Stomach (tissue), 9 donors: ENCODE measurements around the gene SCARB2. TPM values are rescaled to one million over a fixed set of nuclear protein-coding genes. Genes with fewer than 3 reads are reported as not detected.
A peak's percentile ranks its signal among the peaks of the same experiment; 100 is the strongest.

Source experiments
- DNase-seq, 2 donors: peaks; one replicate each; pipeline versions ENCODE4 v3.0.0 to v3.0.0-alpha.2; 2013 to 2019
- H3K27ac ChIP-seq, 5 donors: fragments of 200-600 bp in 4 of 5; sonication (generic) in 4 of 5; one replicate each; pipeline ENCODE4 v1.5.1; 2013 to 2019; ENCODE audit warnings: mild to moderate bottlenecking in 1 of 5, moderate library complexity in 1 of 5
- H3K27me3 ChIP-seq, 3 donors: fragments of 200-600 bp; sonication (generic); one replicate each; pipeline ENCODE4 v1.5.1; 2017 to 2019; ENCODE audit warnings: mixed run types in 1 of 3
- H3K36me3 ChIP-seq, 4 donors: fragments of 200-600 bp; sonication (generic); 1 replicate in 3 of 4; 2 replicates in 1 of 4; pipeline ENCODE4 v1.5.1; 2016 to 2019
- H3K4me1 ChIP-seq, 4 donors: fragments of 200-600 bp; sonication (generic); one replicate each; pipeline ENCODE4 v1.5.1; 2016 to 2019
- H3K4me3 ChIP-seq, 4 donors: fragments of 200-600 bp; sonication (generic) in 3 of 4; one replicate each; pipeline ENCODE4 v1.5.1; 2016 to 2019; ENCODE audit warnings: mild to moderate bottlenecking in 1 of 4
- H3K9me3 ChIP-seq, 4 donors: fragments of 200-600 bp; sonication (generic); one replicate each; pipeline ENCODE4 v1.5.1; 2016 to 2019
- EP300 ChIP-seq: sonication (generic); formaldehyde crosslinking; IDR thresholded peaks from one replicate; pipeline ENCODE4 v1.6.1; 2017; ENCODE audit warnings: antibody characterized with exemption
- POLR2A ChIP-seq, 4 donors: fragments of 450-650 bp; IDR thresholded peaks; one replicate each; pipeline ENCODE4 v1.6.1; 2016; ENCODE audit warnings: antibody characterized with exemption in 4 of 4, control low read depth in 2 of 4, mild to moderate bottlenecking in 1 of 4, moderate library complexity in 1 of 4
- POLR2AphosphoS5 ChIP-seq, 3 donors: sonication (generic); formaldehyde crosslinking; IDR thresholded peaks; one replicate each; pipeline ENCODE4 v1.6.1; 2016; ENCODE audit warnings: antibody characterized with exemption in 3 of 3
- WGBS, 5 donors: extraction: QIAGEN DNeasy Blood & Tissue Kit in 3 of 5; methylation state at CpG; one replicate each; pipeline versions ENCODE4 v1.1.5 to v1.1.7; 2013 to 2018; 5-methylcytosine and 5-hydroxymethylcytosine counted together
- intact Hi-C: fragments of 100-400 bp; cut with DNase I; formaldehyde crosslinking; loops from one replicate; pipeline ENCODE4 v1.15.1; 2023; ENCODE audit warnings: low total_unique reads
- polyA plus RNA-seq, 3 donors: library from polyadenylated mRNA; stranded (reverse); fragments of 200-250 nt; gene quantifications; one replicate each; pipeline ENCODE4 v1.2.3, GENCODE V29; 2013
- total RNA-seq, 5 donors: library from RNA; depleted of rRNA; stranded (reverse); fragments of >200 nt; gene quantifications; one replicate each; pipeline versions ENCODE4 v1.1.0 to v1.2.3, GENCODE V29; 2014 to 2016
- TF ChIP-seq, protein P1 (sequence below), 7 experiments: fragments of 450-650 bp in 4 of 7; fragments of 200-600 bp in 3 of 7; sonication (generic) in 3 of 7; IDR thresholded peaks; one replicate each; pipeline ENCODE4 v1.5.1; 2016 to 2019; ENCODE audit warnings: antibody characterized with exemption in 7 of 7, control low read depth in 2 of 7, mild to moderate bottlenecking in 1 of 7
- donor health status: healthy with polysubstance abuse.
- donor health status: Bipolar disorder and iron deficiency.
- donor health status: healthy.

The SCARB2 gene
- total and polyA plus RNA-seq, 8 donors: 30.4 to 293 (median 88.0) TPM

DNA sequence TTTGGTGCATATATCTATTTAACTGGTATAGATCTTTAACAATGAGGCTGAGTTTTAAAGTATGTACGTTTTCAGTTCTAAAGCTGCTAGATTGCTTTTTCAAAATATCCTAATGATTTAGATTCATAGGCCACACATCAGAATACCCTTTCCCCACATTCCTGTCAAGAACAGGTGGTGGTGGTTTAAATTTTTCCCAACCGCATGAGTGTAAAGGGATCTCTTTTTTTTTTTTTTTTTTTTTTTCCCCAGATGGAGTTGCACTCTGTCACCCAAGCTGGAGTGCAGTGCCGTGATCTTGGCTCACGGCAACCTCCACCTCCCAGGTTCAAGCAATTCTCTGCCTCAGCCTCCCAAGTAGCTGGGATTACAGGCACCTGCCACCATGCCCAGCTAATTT is 93.4 kb downstream of the SCARB2 start:
- Histone ChIP-seq H3K27ac (no peak overlapping the region), H3K9me3 (no peaks in the 10 kb centered on the region), H3K4me3 (no peak overlapping the region), H3K36me3 (peaks cover 21 to 98% (median 95%) of the 10 kb centered on the region in 4 donors), H3K27me3 (no peaks in the 10 kb centered on the region), H3K4me1 (no peaks in the 10 kb centered on the region)
- WGBS, 5 donors: 73 to 98% (median 86%) methylated on average over 4 of the region's 4 CpGs
- TF ChIP-seq POLR2AphosphoS5 (IDR thresholded peaks at IDR 0.05) (no peak), EP300 (no peak), POLR2A (IDR thresholded peaks at IDR 0.05) (no peak)
- TF ChIP-seq, protein P1, sequence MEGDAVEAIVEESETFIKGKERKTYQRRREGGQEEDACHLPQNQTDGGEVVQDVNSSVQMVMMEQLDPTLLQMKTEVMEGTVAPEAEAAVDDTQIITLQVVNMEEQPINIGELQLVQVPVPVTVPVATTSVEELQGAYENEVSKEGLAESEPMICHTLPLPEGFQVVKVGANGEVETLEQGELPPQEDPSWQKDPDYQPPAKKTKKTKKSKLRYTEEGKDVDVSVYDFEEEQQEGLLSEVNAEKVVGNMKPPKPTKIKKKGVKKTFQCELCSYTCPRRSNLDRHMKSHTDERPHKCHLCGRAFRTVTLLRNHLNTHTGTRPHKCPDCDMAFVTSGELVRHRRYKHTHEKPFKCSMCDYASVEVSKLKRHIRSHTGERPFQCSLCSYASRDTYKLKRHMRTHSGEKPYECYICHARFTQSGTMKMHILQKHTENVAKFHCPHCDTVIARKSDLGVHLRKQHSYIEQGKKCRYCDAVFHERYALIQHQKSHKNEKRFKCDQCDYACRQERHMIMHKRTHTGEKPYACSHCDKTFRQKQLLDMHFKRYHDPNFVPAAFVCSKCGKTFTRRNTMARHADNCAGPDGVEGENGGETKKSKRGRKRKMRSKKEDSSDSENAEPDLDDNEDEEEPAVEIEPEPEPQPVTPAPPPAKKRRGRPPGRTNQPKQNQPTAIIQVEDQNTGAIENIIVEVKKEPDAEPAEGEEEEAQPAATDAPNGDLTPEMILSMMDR (IDR thresholded peaks at IDR 0.05): no peak
- DNase-seq: peak in 1 of 2 donors; percentile 5
- intact Hi-C loops: no loop called here

- DNase-seq: no peak
- Histone ChIP-seq H3K4me1 (no peaks in the 10 kb centered on the region), H3K27ac (no peak overlapping the region), H3K9me3 (no peaks in the 10 kb centered on the region), H3K36me3 (peaks cover 29 to 97% (median 96%) of the 10 kb centered on the region in 4 donors), H3K27me3 (no peaks in the 10 kb centered on the region), H3K4me3 (no peak overlapping the region)
- 92 to 98% (median 95%) methylated on average over 5 of the region's 5 CpGs for WGBS, 5 donors
- intact Hi-C loops: no loop called here
- TF ChIP-seq POLR2AphosphoS5 (IDR thresholded peaks at IDR 0.05): no peak
- TF ChIP-seq, protein P1 (IDR thresholded peaks at IDR 0.05): no peak
- no peak for TF ChIP-seq POLR2A (IDR thresholded peaks at IDR 0.05)
- TF ChIP-seq EP300: no peak
Measured at GRCh38 chr4:76117536-76117935, 96.1 kb downstream of the SCARB2 start.

GRCh38 chr4:76116821-76117220 is 96.8 kb downstream of the SCARB2 start:
- Histone ChIP-seq H3K4me3 (no peak overlapping the region), H3K4me1 (no peaks in the 10 kb centered on the region), H3K9me3 (no peaks in the 10 kb centered on the region), H3K36me3 (peaks cover 29 to 97% (median 96%) of the 10 kb centered on the region in 4 donors), H3K27ac (no peak overlapping the region), H3K27me3 (no peaks in the 10 kb centered on the region)
- intact Hi-C loops: no loop called here
- WGBS, 5 donors: 92 to 100% (median 95%) methylated on average over 1 of the region's 1 CpG
- no peak for DNase-seq
- TF ChIP-seq POLR2A (IDR thresholded peaks at IDR 0.05): no peak
- TF ChIP-seq, protein P1 (IDR thresholded peaks at IDR 0.05): no peak
- no peak for TF ChIP-seq EP300

Other genes with a start within 250 kb of the SCARB2 start
- 10 to 100 TPM; 14.6 to 42.7 (median 33.0) TPM for gene SDAD1, start 222.9 kb downstream of the SCARB2 start, total RNA-seq
- 10 to 100 TPM; 10.7 to 17.3 (median 14.4) TPM for gene SDAD1, start 222.9 kb downstream of the SCARB2 start, polyA plus RNA-seq
- gene CXCL9, start 206.3 kb downstream of the SCARB2 start, total RNA-seq: 1 to 10 TPM in 2 of 5 donors, under 1 TPM in 1, not detected in 2; 0.37 to 4.3 (median 1.2) TPM
- gene CXCL9, start 206.3 kb downstream of the SCARB2 start, polyA plus RNA-seq: 1 to 10 TPM in 1 of 3 donors, under 1 TPM in 2; 0.25 to 4.0 (median 0.46) TPM
- gene CXCL10, start 190.3 kb downstream of the SCARB2 start, total RNA-seq: under 1 TPM in 1 of 5 donors, not detected in 4; 0.92 TPM
- 10 to 100 TPM in 1 of 3 donors, 1 to 10 TPM in 2; 1.3 to 25.6 (median 4.1) TPM for gene CXCL10, start 190.3 kb downstream of the SCARB2 start, polyA plus RNA-seq
- gene CXCL11, start 177.8 kb downstream of the SCARB2 start, total RNA-seq: 1 to 10 TPM in 1 of 5 donors, under 1 TPM in 1, not detected in 3; 0.43 to 1.3 TPM
- gene CXCL11, start 177.8 kb downstream of the SCARB2 start, polyA plus RNA-seq: 1 to 10 TPM in 1 of 3 donors, under 1 TPM in 1, not detected in 1; 0.19 to 3.4 TPM
- 10 to 100 TPM in 1 of 5 donors, under 1 TPM in 2, not detected in 2; 0.45 to 26.3 (median 0.55) TPM for gene ART3, start 139.1 kb downstream of the SCARB2 start, total RNA-seq
- under 1 TPM in 2 of 3 donors, not detected in 1; 0.46 to 0.90 TPM for gene ART3, start 139.1 kb downstream of the SCARB2 start, polyA plus RNA-seq
- 10 to 100 TPM in 3 of 5 donors, 1 to 10 TPM in 2; 9.3 to 87.6 (median 10.3) TPM for gene NUP54, start 65.4 kb downstream of the SCARB2 start, total RNA-seq
- 10 to 100 TPM; 14.2 to 21.8 (median 21.5) TPM for gene NUP54, start 65.4 kb downstream of the SCARB2 start, polyA plus RNA-seq
- gene FAM47E, start 37.9 kb upstream of the SCARB2 start, total RNA-seq: 1 to 10 TPM in 3 of 5 donors, under 1 TPM in 1, not detected in 1; under 0.01 to 9.5 (median 5.6) TPM
- gene FAM47E, start 37.9 kb upstream of the SCARB2 start, polyA plus RNA-seq: 10 to 100 TPM in 1 of 3 donors, 1 to 10 TPM in 2; 6.2 to 10.8 (median 6.5) TPM
- 10 to 100 TPM in 1 of 5 donors, 1 to 10 TPM in 2, under 1 TPM in 1, not detected in 1; 0.89 to 29.3 (median 7.3) TPM for gene STBD1, start 92.9 kb upstream of the SCARB2 start, total RNA-seq
- 1 to 10 TPM; 2.5 to 4.1 (median 3.4) TPM for gene STBD1, start 92.9 kb upstream of the SCARB2 start, polyA plus RNA-seq
- under 1 TPM in 1 of 5 donors, not detected in 4; 0.73 TPM for gene CCDC158, start 207.3 kb upstream of the SCARB2 start, total RNA-seq
- not detected for gene CCDC158, start 207.3 kb upstream of the SCARB2 start, polyA plus RNA-seq
- gene SHROOM3, start 221.4 kb upstream of the SCARB2 start, total RNA-seq: 100 to 1,000 TPM in 3 of 5 donors, 10 to 100 TPM in 2; 71.2 to 212 (median 121) TPM
- 10 to 100 TPM in 2 of 3 donors, 1 to 10 TPM in 1; 6.1 to 18.9 (median 15.3) TPM for gene SHROOM3, start 221.4 kb upstream of the SCARB2 start, polyA plus RNA-seq